Liver (tissue), 3 donors: ENCODE data around the gene WFIKKN1.

Source experiments
- CTCF ChIP-seq: fragments of 150-350 bp; IDR thresholded peaks from 2 replicates; pipeline ENCODE4 v1.5.1; 2017; ENCODE audit warnings: improper control_type of control experiment, low read depth, low read length; ENCODE audit not compliant: missing input control
- REST ChIP-seq: IDR thresholded peaks from 2 replicates; pipeline ENCODE4 v1.6.1; 2016; ENCODE audit warnings: antibody characterized with exemption, mild to moderate bottlenecking
- TAF1 ChIP-seq: conservative IDR thresholded peaks from 2 replicates; pipeline ENCODE4 v1.6.1; 2016; ENCODE audit warnings: antibody characterized with exemption, mild to moderate bottlenecking
- YY1 ChIP-seq: IDR thresholded peaks from 2 replicates; pipeline ENCODE4 v1.6.1; 2016; ENCODE audit warnings: antibody characterized with exemption, mild to moderate bottlenecking
- TF ChIP-seq, protein P1 (sequence below): IDR thresholded peaks from 2 replicates; pipeline ENCODE4 v1.6.1; 2016; ENCODE audit warnings: antibody characterized with exemption
- donor health status: healthy.
- donor health status: healthy.

DNA sequence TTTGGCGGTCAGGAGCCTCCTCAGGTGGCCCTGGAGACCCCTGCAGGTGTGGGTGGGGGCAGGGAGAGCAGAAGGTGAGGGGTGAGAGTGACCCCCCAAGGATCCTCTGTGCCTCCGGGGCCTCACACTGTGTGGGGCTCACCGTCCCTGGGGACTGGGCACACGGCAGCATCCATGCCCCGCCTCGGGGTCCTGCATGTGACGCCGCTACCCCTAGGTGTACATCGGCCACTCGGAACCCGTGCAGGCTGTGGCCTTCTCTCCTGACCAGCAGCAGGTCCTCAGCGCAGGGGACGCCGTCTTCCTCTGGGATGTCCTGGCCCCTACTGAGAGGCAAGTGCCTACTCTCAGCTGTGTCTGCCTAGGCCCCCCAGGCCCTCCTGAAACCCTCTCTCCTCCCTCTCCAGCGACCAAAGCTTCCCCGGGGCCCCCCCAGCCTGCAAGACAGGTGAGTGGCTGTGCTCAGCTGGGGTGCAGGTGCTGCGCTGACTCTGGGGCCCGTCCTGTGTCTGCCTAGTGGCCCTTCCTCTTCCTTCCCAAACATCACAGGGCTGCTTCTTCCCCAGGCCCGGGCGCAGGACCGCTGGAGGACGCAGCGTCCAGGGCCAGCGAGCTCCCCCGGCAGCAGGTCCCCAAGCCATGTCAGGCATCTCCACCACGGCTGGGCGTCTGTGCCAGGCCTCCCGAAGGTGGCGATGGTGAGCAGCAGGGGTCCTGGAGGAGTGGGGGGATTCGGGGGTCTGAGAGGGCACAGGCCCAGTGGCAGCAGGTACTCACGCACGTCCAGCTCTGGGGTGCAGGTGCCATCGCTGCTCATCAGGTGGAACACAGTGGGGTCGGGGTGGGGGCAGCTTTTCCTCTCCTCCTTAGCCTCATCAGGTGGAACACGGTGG, 28.1 kb downstream of the WFIKKN1 start:
- TF ChIP-seq CTCF (no peak), TAF1 (no peak), YY1 (no peak), REST (no peak)
- TF ChIP-seq, protein P1, sequence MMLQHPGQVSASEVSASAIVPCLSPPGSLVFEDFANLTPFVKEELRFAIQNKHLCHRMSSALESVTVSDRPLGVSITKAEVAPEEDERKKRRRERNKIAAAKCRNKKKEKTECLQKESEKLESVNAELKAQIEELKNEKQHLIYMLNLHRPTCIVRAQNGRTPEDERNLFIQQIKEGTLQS, result no peak
